DOHH2 (cell line): ENCODE results near the gene CTIF.
"Not testable (repeated sequence)": the region's sequence is repeated elsewhere in the genome, so short reads cannot be mapped to it uniquely, and the experiment has no call there.

Experiments
- H3F3A ChIP-seq: fragments of 200-600 bp; sonication (generic), shearing (Covaris generic); 2 replicates; pipeline ENCODE4 v1.6.0; 2016; ENCODE audit warnings: antibody characterized with exemption, mild to moderate bottlenecking; ENCODE audit not compliant: control insufficient read depth, insufficient read depth
- H3K27ac ChIP-seq: fragments of 200-600 bp; sonication (generic); 2 replicates; pipeline ENCODE4 v1.5.1; 2014; ENCODE audit warnings: low read depth, mild to moderate bottlenecking, low read length, moderate library complexity
- H3K27me3 ChIP-seq: fragments of 200-600 bp; sonication (generic); 2 replicates; pipeline ENCODE4 v1.6.1; 2014; ENCODE audit warnings: mild to moderate bottlenecking, low read length, mixed read lengths; ENCODE audit not compliant: control insufficient read depth
- H3K36me3 ChIP-seq: fragments of 200-600 bp; sonication (generic); 2 replicates; pipeline ENCODE4 v1.6.1; 2014; ENCODE audit warnings: mild to moderate bottlenecking, low read length, moderate library complexity, mixed read lengths; ENCODE audit not compliant: control insufficient read depth
- H3K4me1 ChIP-seq: fragments of 200-600 bp; sonication (generic); 2 replicates; pipeline ENCODE4 v1.6.1; 2014; ENCODE audit warnings: mild to moderate bottlenecking, low read length, mixed read lengths; ENCODE audit not compliant: control insufficient read depth
- H3K4me2 ChIP-seq: fragments of 200-600 bp; sonication (generic); 2 replicates; pipeline ENCODE4 v1.6.0; 2014; ENCODE audit warnings: mild to moderate bottlenecking, low read length, moderate library complexity
- H3K4me3 ChIP-seq: fragments of 200-600 bp; sonication (generic); 2 replicates; pipeline ENCODE4 v1.5.1; 2014; ENCODE audit warnings: mild to moderate bottlenecking, low read length, mixed read lengths
- H3K79me2 ChIP-seq: fragments of 200-600 bp; sonication (generic); 2 replicates; pipeline ENCODE4 v1.6.1; 2014; ENCODE audit warnings: mild to moderate bottlenecking, low read length, mixed read lengths; ENCODE audit not compliant: control insufficient read depth
- H3K9me2 ChIP-seq: fragments of 200-600 bp; sonication (generic); replicated peaks from 2 replicates; pipeline ENCODE4 v1.6.1; 2014; ENCODE audit warnings: mild to moderate bottlenecking, low read length, mixed read lengths; ENCODE audit not compliant: control insufficient read depth
- H3K9me3 ChIP-seq: fragments of 200-600 bp; sonication (generic); 2 replicates; pipeline ENCODE4 v1.6.1; 2014; ENCODE audit warnings: antibody characterized with exemption, low read length, mixed read lengths; ENCODE audit not compliant: control insufficient read depth, insufficient read depth
- H4K20me1 ChIP-seq: fragments of 200-600 bp; sonication (generic); 2 replicates; pipeline ENCODE4 v1.6.0; 2014; ENCODE audit warnings: low read depth, mild to moderate bottlenecking, antibody characterized with exemption, low read length, moderate library complexity; ENCODE audit not compliant: control insufficient read depth, insufficient read depth
- EZH2phosphoT487 ChIP-seq: fragments of 200-600 bp; sonication (generic); IDR thresholded peaks from 2 replicates; pipeline ENCODE4 v1.6.1; 2017; ENCODE audit warnings: borderline replicate concordance, mild to moderate bottlenecking, antibody characterized with exemption, low read length, moderate library complexity, mixed read lengths
- TF ChIP-seq, protein P1 (sequence below): fragments of 200-600 bp; sonication (generic); IDR thresholded peaks from one replicate; pipeline ENCODE4 v1.5.1; 2014; ENCODE audit warnings: antibody characterized with exemption, mild to moderate bottlenecking, low read depth, low read length; ENCODE audit not compliant: poor library complexity, severe bottlenecking

The CTIF gene

DNA sequence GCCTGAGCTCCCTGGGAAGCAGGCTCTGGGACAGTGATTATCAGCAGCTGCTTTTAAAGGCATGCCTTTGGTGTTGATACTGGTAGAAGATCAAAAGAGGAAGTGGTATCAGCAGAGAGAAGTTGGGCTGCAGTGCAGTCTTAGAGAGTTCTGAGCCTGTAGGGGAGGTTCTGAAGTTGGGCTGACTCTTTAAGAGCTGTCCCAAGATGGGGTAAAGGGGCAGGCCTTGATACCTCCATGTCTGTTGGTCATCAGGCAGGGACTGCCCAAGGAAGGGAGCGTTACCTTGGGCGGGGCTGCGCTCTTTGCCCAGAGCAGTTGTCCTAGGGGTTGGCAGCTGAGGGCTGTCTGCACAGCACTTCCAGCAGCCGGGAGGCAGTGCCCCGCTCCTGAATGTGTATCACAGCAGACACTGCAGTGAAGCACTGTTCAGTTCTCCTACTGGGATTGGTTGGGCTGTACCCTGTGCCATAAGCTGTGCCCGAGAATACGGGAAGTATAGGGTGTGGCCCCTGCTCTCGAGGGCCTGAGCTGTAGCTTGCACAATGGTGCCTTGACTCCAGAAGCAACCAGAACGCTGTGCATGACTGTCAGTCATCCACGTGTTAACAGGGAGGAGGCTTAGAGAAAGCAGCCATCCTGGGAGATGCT, 177.0 kb downstream of the CTIF start:
- Histone ChIP-seq H3K9me2 (no peaks in the 10 kb centered on the region), H3K27ac (no peak overlapping the region), H3K27me3 (no peaks in the 10 kb centered on the region), H3K4me3 (no peak overlapping the region), H3K4me1 (no peaks in the 10 kb centered on the region), H3K36me3 (no peaks in the 10 kb centered on the region), H4K20me1 (no peaks in the 10 kb centered on the region), H3K9me3 (no peaks in the 10 kb centered on the region), H3K4me2 (no peak overlapping the region), H3F3A (no peaks in the 10 kb centered on the region), H3K79me2 (no peaks in the 10 kb centered on the region)
- no peak for TF ChIP-seq EZH2phosphoT487
- TF ChIP-seq, protein P1, sequence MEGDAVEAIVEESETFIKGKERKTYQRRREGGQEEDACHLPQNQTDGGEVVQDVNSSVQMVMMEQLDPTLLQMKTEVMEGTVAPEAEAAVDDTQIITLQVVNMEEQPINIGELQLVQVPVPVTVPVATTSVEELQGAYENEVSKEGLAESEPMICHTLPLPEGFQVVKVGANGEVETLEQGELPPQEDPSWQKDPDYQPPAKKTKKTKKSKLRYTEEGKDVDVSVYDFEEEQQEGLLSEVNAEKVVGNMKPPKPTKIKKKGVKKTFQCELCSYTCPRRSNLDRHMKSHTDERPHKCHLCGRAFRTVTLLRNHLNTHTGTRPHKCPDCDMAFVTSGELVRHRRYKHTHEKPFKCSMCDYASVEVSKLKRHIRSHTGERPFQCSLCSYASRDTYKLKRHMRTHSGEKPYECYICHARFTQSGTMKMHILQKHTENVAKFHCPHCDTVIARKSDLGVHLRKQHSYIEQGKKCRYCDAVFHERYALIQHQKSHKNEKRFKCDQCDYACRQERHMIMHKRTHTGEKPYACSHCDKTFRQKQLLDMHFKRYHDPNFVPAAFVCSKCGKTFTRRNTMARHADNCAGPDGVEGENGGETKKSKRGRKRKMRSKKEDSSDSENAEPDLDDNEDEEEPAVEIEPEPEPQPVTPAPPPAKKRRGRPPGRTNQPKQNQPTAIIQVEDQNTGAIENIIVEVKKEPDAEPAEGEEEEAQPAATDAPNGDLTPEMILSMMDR: no peak

DNA sequence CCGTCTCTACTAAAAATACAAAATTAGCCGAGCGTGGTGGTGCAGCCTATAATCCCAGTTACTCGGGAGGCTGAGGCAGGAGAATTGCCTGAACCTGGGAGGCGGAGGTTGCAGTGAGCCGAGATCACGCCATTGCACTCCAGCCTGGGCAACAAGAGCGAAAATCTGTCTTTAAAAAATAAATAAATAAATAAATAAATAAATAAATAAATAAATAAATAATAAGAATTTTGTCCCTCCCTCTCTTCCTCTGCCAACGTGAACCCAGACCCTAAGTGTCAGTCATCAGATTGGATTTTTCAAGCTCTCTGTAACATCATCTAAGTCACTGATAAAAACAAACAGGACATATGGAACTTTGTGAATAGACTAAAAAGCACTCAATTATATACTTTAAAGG, 178.4 kb downstream of the CTIF start:
- not testable (repeated sequence) for H3K4me2 ChIP-seq, H3K9me3 ChIP-seq, H3K27me3 ChIP-seq, H3F3A ChIP-seq, H3K4me1 ChIP-seq, H3K9me2 ChIP-seq, H3K36me3 ChIP-seq, H4K20me1 ChIP-seq, H3K79me2 ChIP-seq, H3K4me3 ChIP-seq, H3K27ac ChIP-seq

DNA sequence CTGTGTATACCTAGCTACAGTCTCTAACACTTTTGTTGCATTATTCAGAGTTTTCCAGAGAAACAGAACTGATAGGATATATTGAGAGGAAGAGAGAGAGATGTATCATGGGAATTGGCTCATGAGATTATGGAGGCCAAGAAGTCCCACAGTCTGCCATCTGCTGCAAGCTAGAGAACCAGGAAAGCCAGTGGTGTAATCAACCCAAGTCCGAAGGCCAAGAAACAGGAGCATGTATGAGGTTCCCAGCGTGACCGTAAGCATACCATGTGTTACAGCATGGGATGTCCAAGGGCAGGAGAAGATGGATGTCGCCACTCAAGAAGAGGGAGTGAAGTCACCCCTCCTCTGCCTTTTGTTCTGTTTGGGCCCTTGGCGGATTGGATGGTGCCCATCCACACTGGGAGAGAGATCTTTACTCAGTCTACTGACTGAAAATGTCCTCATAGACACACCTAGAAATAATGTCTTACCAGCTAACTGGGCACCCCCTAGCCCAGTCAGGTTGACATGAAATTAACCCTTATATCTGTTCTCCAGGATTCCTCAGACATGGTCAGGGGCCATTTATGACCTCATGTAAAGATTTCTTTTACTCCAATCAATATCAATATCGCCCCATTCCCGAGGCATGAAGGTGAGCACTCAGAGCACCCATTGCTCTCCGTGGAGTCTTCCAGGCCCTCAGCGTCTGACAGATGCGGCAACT, 179.6 kb downstream of the CTIF start:
- TF ChIP-seq EZH2phosphoT487: no peak
- TF ChIP-seq, protein P1: no peak
- Histone ChIP-seq H3K4me2 (no peak overlapping the region), H3K36me3 (no peaks in the 10 kb centered on the region), H3K27ac (no peak overlapping the region), H3K4me3 (no peak overlapping the region), H3F3A (no peaks in the 10 kb centered on the region), H3K79me2 (no peaks in the 10 kb centered on the region), H4K20me1 (no peaks in the 10 kb centered on the region), H3K9me3 (no peaks in the 10 kb centered on the region), H3K9me2 (no peaks in the 10 kb centered on the region), H3K4me1 (no peaks in the 10 kb centered on the region), H3K27me3 (no peaks in the 10 kb centered on the region)

DNA sequence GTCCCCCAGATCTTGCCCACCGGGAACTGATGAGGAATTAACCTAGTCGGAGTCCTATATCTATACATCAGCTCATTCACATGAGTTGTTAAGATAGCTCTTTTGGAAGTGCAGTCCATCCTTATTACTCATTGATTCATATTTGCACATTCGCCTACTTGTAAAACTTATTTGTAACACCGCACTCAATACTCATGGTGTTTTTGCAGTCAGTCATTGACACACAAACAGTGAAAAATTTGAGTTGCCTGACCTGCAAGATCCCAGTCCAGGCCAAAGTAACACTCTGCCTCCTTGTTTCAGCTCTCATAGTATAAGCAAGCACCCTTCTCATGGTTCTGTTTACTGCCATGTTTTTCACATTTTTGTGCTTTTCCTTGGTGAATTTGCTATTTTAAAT, 180.6 kb downstream of the CTIF start:
- Histone ChIP-seq H3K79me2 (no peaks in the 10 kb centered on the region), H3K9me3 (no peaks in the 10 kb centered on the region), H3K4me2 (no peak overlapping the region), H3F3A (no peaks in the 10 kb centered on the region), H3K27me3 (no peaks in the 10 kb centered on the region), H3K27ac (no peak overlapping the region), H3K4me1 (no peaks in the 10 kb centered on the region), H3K9me2 (no peaks in the 10 kb centered on the region), H4K20me1 (no peaks in the 10 kb centered on the region), H3K36me3 (no peaks in the 10 kb centered on the region), H3K4me3 (no peak overlapping the region)
- TF ChIP-seq, protein P1: no peak
- TF ChIP-seq EZH2phosphoT487: no peak
